HL-60 (cell line): ENCODE measurements around the gene SLC35B2.
A peak's percentile ranks its signal among the peaks of the same experiment; 100 is the strongest.

Source experiments
- DNase-seq, 2 experiments: peaks; one replicate each; pipeline ENCODE4 v3.0.0-alpha.2; 2010 to 2020; ENCODE audit warnings: low read depth in 1 of 2, low spot score in 1 of 2
- H3K27ac ChIP-seq: fragments of 250-450 bp; sonication (Bioruptor Pico); replicated peaks from 2 replicates; pipeline ENCODE4 v1.5.1; 2020; ENCODE audit warnings: mild to moderate bottlenecking, moderate library complexity
- H3K27me3 ChIP-seq: fragments of 250-450 bp; sonication (Bioruptor Pico); 2 replicates; pipeline ENCODE4 v1.5.1; 2021; ENCODE audit warnings: mild to moderate bottlenecking, moderate library complexity; ENCODE audit not compliant: insufficient read depth, poor library complexity, severe bottlenecking
- H3K4me3 ChIP-seq: replicated peaks from 2 replicates; pipeline ENCODE4 v1.5.1; 2011; ENCODE audit warnings: mild to moderate bottlenecking, control low read depth, low read length; ENCODE audit not compliant: insufficient read depth
- CTCF ChIP-seq: IDR thresholded peaks from one replicate; pipeline ENCODE4 v1.5.1; 2011; ENCODE audit warnings: low read length, control low read depth, inconsistent platforms; ENCODE audit not compliant: insufficient read depth
- GABPA ChIP-seq: IDR thresholded peaks from 2 replicates; pipeline ENCODE4 v1.6.1; 2012; ENCODE audit warnings: low read depth
- POLR2AphosphoS5 ChIP-seq: IDR thresholded peaks from 2 replicates; pipeline ENCODE4 v1.6.1; 2012; ENCODE audit warnings: low read depth
- REST ChIP-seq: IDR thresholded peaks from 2 replicates; pipeline ENCODE4 v1.6.1; 2012; ENCODE audit warnings: low read depth; ENCODE audit not compliant: insufficient replicate concordance
- SPI1 ChIP-seq: IDR thresholded peaks from 2 replicates; pipeline ENCODE4 v1.6.1; 2012; ENCODE audit warnings: low read depth, mild to moderate bottlenecking, borderline replicate concordance

The SLC35B2 gene

GRCh38 chr6:44304282-44305199, 47.2 kb upstream of the SLC35B2 start:
- no peak overlapping the region for H3K4me3 ChIP-seq
- H3K27me3 ChIP-seq = no peaks in the 10 kb centered on the region
- no peak overlapping the region for H3K27ac ChIP-seq
- DNase-seq = peak in 1 of 2 experiments; percentile 21
- TF ChIP-seq CTCF = peak; percentile 43
- no peak for TF ChIP-seq POLR2AphosphoS5
- TF ChIP-seq GABPA = no peak
- TF ChIP-seq REST = no peak
- no peak for TF ChIP-seq SPI1

GRCh38 chr6:44303842-44304241, 46.5 kb upstream of the SLC35B2 start:
- Histone ChIP-seq H3K4me3 (no peak overlapping the region), H3K27me3 (no peaks in the 10 kb centered on the region), H3K27ac (no peak overlapping the region)
- TF ChIP-seq POLR2AphosphoS5 (no peak), REST (no peak), GABPA (no peak), SPI1 (no peak), CTCF (no peak)
- DNase-seq = no peak

GRCh38 chr6:44302856-44303255, 45.5 kb upstream of the SLC35B2 start:
- Histone ChIP-seq H3K27me3 (peaks cover under 1% of the 10 kb centered on the region), H3K4me3 (no peak overlapping the region), H3K27ac (no peak overlapping the region)
- no peak for DNase-seq
- TF ChIP-seq POLR2AphosphoS5 (no peak), GABPA (no peak), REST (no peak), SPI1 (no peak), CTCF (no peak)
